Type B pancreatic cell (in vitro differentiated cells): Measurements from ENCODE around the gene CHST13. TPM values are rescaled to one million over a fixed set of nuclear protein-coding genes. Genes with fewer than 3 reads are reported as not detected.
A peak's percentile ranks its signal among the peaks of the same experiment; 100 is the strongest.

Experiments used
- DNase-seq: peaks from one replicate; pipeline ENCODE4 v3.0.0; 2021; ENCODE audit warnings: mixed read lengths; ENCODE audit not compliant: unreplicated experiment; ENCODE audit errors: extremely low spot score
- H3K27ac Mint-ChIP-seq: 2 replicates; pipeline ENCODE4 v1.8.0; 2021; ENCODE audit warnings: mild to moderate bottlenecking, mixed read lengths
- H3K27me3 Mint-ChIP-seq: 2 replicates; pipeline ENCODE4 v1.8.0; 2021; ENCODE audit warnings: mixed read lengths
- H3K36me3 Mint-ChIP-seq: 2 replicates; pipeline ENCODE4 v1.8.0; 2021; ENCODE audit warnings: mixed read lengths
- H3K4me1 Mint-ChIP-seq: one replicate; pipeline ENCODE4 v1.8.0; 2021; ENCODE audit warnings: mixed read lengths; ENCODE audit not compliant: unreplicated experiment
- H3K4me3 Mint-ChIP-seq: 2 replicates; pipeline ENCODE4 v1.8.0; 2021; ENCODE audit warnings: mild to moderate bottlenecking, mixed read lengths
- H3K9me3 Mint-ChIP-seq: 2 replicates; pipeline ENCODE4 v1.8.0; 2021; ENCODE audit warnings: mixed read lengths
- total RNA-seq: library from RNA; stranded (reverse); gene quantifications from 2 replicates; pipeline ENCODE4 v1.2.1, GENCODE V29; 2021; ENCODE audit warnings: low replicate concordance
- TF ChIP-seq, protein P1 (sequence below): fragments of 200-600 bp; sonication (generic); conservative IDR thresholded peaks from 2 replicates; pipeline ENCODE4 v1.5.0; 2021; ENCODE audit warnings: antibody characterized with exemption, mild to moderate bottlenecking

The CHST13 gene
- total RNA-seq, 1 donor from 2014 or later = 0.31 TPM

DNA sequence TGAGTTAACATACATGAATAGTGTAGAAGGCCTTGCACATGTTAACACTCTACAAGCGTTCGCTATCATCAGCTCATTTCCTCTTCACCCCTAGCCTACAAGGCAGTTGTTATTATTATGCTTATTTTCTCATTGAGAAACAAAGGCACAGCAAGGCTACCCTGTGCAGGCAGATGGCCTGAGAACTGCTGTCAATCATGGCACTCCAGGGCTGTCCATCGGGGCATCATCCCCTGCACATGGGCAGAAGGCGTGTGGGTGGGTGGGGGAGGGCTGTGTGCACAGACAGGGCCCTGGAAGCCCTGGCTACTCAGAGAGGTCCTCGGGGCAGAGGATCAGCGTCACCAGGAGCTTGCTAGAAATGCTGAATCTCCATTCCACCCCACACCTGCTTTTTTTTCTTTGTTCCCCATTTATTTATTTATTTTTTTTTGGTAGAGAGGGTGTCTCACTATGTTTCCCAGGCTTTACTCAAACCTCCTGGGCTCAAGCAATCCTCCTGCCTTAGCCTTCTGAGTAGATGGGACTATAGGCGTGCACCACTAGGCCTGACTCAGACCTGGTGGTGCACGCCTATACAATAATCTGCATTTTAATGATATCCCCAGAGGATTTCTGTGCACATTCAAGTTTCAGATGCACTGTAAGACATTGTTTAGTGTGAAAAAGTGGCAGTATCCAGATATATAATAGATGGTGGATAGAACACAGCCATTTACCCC lies 38.6 kb upstream of the CHST13 start:
- no peak for DNase-seq
- Mint-ChIP-seq H3K9me3 (no peaks in the 10 kb centered on the region), H3K4me3 (no peak overlapping the region), H3K4me1 (peaks cover 26% of the 10 kb centered on the region), H3K36me3 (no peaks in the 10 kb centered on the region), H3K27ac (no peak overlapping the region), H3K27me3 (peaks cover 3% of the 10 kb centered on the region)
- TF ChIP-seq, protein P1, sequence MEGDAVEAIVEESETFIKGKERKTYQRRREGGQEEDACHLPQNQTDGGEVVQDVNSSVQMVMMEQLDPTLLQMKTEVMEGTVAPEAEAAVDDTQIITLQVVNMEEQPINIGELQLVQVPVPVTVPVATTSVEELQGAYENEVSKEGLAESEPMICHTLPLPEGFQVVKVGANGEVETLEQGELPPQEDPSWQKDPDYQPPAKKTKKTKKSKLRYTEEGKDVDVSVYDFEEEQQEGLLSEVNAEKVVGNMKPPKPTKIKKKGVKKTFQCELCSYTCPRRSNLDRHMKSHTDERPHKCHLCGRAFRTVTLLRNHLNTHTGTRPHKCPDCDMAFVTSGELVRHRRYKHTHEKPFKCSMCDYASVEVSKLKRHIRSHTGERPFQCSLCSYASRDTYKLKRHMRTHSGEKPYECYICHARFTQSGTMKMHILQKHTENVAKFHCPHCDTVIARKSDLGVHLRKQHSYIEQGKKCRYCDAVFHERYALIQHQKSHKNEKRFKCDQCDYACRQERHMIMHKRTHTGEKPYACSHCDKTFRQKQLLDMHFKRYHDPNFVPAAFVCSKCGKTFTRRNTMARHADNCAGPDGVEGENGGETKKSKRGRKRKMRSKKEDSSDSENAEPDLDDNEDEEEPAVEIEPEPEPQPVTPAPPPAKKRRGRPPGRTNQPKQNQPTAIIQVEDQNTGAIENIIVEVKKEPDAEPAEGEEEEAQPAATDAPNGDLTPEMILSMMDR = no peak

DNA sequence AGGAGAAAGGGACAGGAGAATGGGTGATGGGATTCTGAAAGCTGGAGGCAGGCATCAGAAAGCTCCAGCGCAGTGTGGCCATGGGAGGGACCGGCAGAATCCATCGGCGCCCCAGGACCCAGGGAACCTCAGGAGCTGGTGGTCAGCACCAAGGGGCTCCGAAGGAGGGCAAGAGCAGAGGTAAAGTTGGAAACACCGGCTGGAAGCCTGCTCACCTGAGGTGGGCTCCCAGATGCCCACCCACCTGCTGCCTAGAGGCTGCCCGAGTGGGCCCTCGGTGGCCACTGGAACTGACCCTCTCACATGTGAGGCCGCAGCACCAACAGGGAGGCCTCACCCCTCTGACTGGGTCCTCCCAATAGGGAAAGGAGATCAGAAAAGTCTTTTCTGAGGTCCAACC lies 38.0 kb upstream of the CHST13 start:
- Mint-ChIP-seq H3K4me3 (no peak overlapping the region), H3K27me3 (peaks cover 3% of the 10 kb centered on the region), H3K4me1 (peaks cover 26% of the 10 kb centered on the region), H3K9me3 (no peaks in the 10 kb centered on the region), H3K36me3 (no peaks in the 10 kb centered on the region), H3K27ac (no peak overlapping the region)
- TF ChIP-seq, protein P1 = no peak
- no peak for DNase-seq

DNA sequence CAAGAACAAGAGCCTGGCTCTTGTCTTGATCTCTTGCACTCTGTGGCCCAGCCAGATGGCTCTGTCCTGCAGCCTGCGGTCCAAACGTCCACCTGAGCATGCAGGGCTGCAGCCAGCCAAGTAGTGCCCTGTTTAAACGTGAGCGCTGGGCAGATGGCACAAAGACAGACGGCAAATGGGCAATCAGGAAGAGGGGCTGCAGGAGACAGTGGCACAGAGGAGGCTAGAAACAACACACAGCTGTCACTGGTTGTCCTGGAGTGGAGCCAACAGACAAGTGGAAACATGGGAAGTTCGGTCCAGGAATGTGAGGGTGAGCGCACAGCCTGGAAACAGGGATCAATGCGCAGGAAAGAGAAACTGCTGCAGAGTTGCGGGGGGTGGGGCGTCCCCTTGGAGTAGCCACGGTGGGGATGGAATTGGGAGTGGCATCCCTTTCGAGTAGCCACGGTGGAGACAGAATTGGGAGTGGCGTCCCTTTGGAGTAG lies 37.6 kb upstream of the CHST13 start:
- TF ChIP-seq, protein P1 = no peak

DNA sequence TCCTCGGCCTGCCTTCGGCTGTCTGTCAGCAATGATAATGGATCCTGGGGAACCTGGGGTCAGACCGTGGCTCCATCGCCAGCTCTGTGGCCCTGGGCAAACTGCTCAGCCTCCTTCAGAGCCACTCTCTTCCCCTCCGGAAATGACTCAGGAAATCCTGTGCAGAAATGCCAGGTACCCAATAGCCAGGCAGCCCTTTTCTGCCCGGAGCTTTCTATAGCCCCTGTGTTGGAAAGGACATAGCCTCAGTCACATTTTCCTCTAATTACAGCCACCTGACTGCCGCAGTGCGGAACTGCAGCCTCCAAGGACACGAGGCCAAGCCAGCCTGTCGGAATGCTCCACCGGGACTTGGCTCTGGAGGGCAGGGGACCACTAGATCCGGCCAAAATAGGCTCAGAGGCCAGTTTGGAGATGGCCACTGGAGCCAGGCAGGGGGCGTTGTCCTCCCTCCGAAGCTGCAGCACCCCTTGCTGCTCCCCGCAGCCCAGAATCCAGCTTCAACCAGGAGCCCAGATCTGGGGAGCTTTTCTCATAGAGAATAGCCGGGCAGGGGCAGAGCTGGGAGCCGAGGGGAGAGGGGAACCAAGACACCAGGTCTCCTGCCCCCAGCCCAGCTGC lies 36.7 kb upstream of the CHST13 start:
- TF ChIP-seq, protein P1 = peak; percentile 47
- no peak for DNase-seq
- Mint-ChIP-seq H3K4me1 (peaks cover 21% of the 10 kb centered on the region), H3K4me3 (no peak overlapping the region), H3K27me3 (peaks cover 3% of the 10 kb centered on the region), H3K36me3 (no peaks in the 10 kb centered on the region), H3K9me3 (no peaks in the 10 kb centered on the region), H3K27ac (no peak overlapping the region)

More for the DNA sequence above, 37.6 kb upstream of the CHST13 start:
- Mint-ChIP-seq H3K9me3 (no peaks in the 10 kb centered on the region), H3K4me3 (no peak overlapping the region), H3K27me3 (peaks cover 3% of the 10 kb centered on the region), H3K27ac (no peak overlapping the region), H3K36me3 (no peaks in the 10 kb centered on the region), H3K4me1 (peaks cover 26% of the 10 kb centered on the region)
- DNase-seq = no peak

DNA sequence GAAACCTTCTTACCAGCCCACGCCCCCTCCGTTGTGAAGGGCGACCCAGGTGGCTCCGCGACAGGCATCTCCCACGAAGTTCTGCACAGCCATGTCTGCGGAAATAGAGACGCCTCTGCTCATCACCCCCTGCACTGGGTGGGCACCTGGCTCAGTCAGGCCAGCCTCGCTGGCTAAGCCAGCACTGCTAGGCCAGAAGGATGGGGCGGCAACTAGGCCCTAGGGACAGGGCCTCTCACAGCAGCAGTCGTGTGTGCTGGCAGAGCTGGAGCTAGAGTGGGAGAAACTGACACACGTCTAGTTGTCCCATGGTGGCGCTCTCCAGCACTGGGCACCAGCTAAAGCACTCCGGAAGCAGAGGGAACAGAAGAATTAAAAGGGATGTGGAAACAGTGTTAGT lies 35.8 kb upstream of the CHST13 start:
- Mint-ChIP-seq H3K27ac (no peak overlapping the region), H3K9me3 (no peaks in the 10 kb centered on the region), H3K27me3 (peaks cover 3% of the 10 kb centered on the region), H3K4me1 (peaks cover 21% of the 10 kb centered on the region), H3K36me3 (no peaks in the 10 kb centered on the region), H3K4me3 (no peak overlapping the region)
- TF ChIP-seq, protein P1 = no peak
- no peak for DNase-seq
